NB4 (cell line): Measurements from ENCODE around the gene DGLUCY.

Experiments
- DNase-seq: peaks from one replicate; pipeline ENCODE4 v3.0.0; 2010; ENCODE audit warnings: low read depth
- H3K4me3 ChIP-seq: one replicate; pipeline ENCODE4 v1.5.1; 2011; ENCODE audit warnings: mild to moderate bottlenecking, low read depth, low read length, moderate library complexity
- MYC ChIP-seq: IDR thresholded peaks from 2 replicates; pipeline ENCODE4 v1.6.1; 2011; ENCODE audit warnings: low read depth, low read length
- POLR2A ChIP-seq: IDR thresholded peaks from 2 replicates; pipeline ENCODE4 v1.6.1; 2011; ENCODE audit warnings: mild to moderate bottlenecking; ENCODE audit not compliant: insufficient read length; ENCODE audit errors: extremely low read depth
- TF ChIP-seq, protein P1 (sequence below): IDR thresholded peaks from one replicate; pipeline ENCODE4 v1.5.1; 2012; ENCODE audit warnings: low read depth, low read length
- TF ChIP-seq, protein P2 (sequence below): IDR thresholded peaks from 2 replicates; pipeline ENCODE4 v1.6.1; 2011; ENCODE audit warnings: low read depth, low read length

The DGLUCY gene

DNA sequence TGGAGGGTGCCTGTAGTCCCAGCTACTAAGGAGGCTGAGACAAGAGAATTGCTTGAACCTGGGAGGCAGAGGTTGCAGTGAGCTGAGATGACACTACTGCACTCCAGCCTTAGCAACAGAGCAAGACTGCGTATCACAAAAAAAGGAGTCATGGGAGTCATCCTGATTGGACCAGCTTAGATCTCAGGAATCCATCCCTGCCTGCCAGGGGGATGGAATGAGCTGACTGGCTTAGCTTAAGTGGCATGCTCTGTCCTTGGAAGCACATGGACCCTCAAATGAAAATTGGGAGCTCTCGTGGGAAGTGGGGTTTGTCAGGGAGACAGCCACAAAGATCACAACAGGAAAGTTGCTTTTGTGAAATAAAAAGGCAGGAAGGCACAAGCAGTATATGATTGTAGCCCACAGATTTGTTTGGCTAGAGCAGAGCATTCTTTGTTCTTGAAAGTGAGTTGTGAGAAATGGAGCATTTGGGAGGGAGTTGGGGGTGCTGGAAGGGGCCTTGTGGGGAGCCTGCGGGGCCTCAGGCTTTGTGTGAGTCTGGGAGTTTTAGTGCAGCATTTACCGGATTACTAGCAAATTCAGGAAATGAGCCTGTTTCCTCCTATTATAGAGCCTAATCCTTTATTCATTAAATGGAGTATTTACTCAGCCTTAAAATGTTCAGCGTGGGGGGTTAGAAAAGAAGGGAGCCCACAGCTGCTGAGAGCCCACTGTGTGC, 30.7 kb downstream of the DGLUCY start:
- DNase-seq, result no peak
- H3K4me3 ChIP-seq, result no peak overlapping the region
- TF ChIP-seq, protein P1, sequence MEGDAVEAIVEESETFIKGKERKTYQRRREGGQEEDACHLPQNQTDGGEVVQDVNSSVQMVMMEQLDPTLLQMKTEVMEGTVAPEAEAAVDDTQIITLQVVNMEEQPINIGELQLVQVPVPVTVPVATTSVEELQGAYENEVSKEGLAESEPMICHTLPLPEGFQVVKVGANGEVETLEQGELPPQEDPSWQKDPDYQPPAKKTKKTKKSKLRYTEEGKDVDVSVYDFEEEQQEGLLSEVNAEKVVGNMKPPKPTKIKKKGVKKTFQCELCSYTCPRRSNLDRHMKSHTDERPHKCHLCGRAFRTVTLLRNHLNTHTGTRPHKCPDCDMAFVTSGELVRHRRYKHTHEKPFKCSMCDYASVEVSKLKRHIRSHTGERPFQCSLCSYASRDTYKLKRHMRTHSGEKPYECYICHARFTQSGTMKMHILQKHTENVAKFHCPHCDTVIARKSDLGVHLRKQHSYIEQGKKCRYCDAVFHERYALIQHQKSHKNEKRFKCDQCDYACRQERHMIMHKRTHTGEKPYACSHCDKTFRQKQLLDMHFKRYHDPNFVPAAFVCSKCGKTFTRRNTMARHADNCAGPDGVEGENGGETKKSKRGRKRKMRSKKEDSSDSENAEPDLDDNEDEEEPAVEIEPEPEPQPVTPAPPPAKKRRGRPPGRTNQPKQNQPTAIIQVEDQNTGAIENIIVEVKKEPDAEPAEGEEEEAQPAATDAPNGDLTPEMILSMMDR, result no peak
- TF ChIP-seq POLR2A (no peak), MYC (no peak)
- TF ChIP-seq, protein P2, sequence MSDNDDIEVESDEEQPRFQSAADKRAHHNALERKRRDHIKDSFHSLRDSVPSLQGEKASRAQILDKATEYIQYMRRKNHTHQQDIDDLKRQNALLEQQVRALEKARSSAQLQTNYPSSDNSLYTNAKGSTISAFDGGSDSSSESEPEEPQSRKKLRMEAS, result no peak

DNA sequence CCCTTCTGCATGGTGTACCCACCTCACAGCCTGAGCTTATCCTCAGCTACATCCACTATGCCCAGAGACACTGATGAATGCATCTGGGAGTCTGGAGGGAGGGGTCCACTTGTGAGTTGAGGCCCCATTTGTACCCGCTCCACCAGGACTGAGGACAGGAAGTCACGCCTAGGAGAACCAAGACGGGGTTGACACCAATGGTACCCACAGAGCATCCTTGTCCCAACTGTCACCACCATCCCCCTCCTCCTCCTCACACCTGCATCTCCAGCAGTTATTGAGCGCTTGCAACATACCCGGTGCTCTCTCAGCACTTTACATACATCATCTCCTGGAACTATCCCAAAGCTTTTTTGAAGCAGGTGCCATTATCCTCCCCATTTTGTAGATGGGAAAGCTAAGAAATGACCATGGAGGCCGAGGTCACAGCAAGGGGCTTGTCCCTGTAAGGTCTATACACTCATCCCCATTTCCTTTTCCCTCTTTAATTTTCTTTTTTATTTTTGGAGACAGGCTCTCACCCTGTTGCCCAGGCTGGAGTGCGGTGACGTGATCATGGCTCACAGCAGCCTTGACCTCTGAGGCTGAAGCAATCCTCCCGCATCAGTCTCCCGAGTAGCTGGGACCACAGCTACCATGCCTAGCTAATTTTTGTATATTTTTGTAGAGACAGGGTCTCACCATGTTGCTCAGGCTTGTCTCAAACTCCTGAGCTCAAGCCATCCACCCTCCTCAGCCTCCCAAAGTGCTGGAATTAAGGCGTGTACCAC, 31.7 kb downstream of the DGLUCY start:
- TF ChIP-seq POLR2A, result no peak
- TF ChIP-seq, protein P2, result no peak
- no peak for DNase-seq

DNA sequence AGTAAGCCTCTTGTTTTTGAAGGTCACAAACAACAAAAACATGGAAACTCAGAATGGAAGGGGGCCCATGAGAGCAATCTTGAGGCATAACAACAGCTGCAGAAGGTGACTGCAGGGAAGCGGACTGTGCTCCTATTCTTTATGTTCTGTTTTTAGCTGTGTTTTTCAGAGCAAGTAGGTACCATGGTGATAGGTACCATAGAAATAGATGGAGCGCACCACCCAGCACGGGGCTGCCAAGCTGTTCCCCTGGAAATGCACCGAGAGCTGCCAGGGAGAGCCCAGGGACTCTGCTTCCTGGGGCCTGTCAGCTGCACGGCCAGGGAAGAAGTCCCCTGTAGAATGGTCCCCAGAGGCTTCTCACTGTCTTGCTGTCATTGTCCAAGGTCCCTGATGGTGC, 32.8 kb downstream of the DGLUCY start:
- no peak overlapping the region for H3K4me3 ChIP-seq
- no peak for DNase-seq
- no peak for TF ChIP-seq MYC
- TF ChIP-seq, protein P1, result no peak
- TF ChIP-seq, protein P2, result no peak

More for the DNA sequence above, 31.7 kb downstream of the DGLUCY start:
- no peak overlapping the region for H3K4me3 ChIP-seq

DNA sequence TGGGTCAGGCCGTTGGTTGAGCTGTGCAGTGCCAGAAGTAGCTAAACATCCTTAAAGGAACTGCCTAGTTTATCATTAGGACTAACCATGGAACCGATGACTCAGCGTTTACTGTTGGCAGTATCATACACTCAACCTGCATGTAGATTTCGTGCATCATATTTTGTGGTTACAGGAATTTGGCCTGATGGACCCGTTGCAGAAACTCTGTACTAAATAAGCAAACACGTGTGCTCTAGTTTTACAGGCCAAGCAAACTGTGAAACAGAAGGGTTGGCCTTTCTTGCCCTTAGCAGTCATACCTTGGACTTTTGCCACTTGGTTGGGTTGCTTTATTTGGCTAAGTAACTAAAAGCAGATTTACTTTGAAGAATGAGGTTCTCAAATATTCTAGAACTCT, 35.6 kb downstream of the DGLUCY start:
- DNase-seq, result peak; percentile 17
- no peak overlapping the region for H3K4me3 ChIP-seq
- TF ChIP-seq POLR2A (no peak), MYC (no peak)
- TF ChIP-seq, protein P1, result no peak
- TF ChIP-seq, protein P2, result no peak

DNA sequence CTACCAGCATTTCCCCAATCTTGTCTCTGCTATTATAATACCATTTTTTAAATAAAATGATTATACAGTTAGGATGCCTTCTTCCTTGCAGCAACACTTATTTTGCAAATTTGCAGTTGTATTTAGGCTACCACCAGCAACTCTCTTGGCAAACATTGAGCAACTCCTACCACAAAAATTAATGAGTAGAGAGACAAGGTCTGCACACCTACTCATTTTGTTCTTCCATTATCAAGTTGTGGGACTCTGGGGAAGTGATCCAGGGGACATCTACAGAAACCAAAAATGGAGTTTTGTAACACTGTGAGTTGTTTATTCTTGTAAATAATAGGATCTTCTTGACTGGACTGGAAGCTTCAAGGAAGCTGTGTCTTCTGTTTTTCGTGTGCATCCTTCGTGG, 38.6 kb downstream of the DGLUCY start:
- TF ChIP-seq MYC (no peak), POLR2A (no peak)
- TF ChIP-seq, protein P1, result no peak
- TF ChIP-seq, protein P2, result no peak
- H3K4me3 ChIP-seq, result no peak overlapping the region
- DNase-seq, result peak; percentile 66

DNA sequence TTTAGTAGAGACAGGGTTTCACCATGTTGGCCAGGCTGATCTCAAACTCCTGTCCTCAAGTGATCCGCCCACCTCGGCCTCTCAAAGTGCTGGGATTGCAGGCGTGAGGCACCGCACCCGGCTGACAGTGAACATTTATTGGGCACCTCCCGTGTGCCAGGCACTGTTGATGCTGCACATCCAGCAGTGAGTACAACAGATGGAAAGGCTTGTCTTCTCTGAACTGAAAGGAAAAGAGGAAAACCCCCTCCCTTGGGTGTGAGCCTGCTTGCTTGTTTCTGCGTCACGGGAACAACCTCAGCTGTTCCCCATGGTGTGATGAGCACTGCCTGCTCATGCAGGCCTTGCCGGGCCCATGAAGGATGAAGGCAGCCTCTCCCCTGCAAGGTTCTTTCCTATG, 39.5 kb downstream of the DGLUCY start:
- TF ChIP-seq POLR2A (no peak), MYC (no peak)
- TF ChIP-seq, protein P2, result no peak
- TF ChIP-seq, protein P1, result no peak
- no peak overlapping the region for H3K4me3 ChIP-seq
- no peak for DNase-seq
